Activated naive CD8-positive, alpha-beta T cell treated with anti-CD3 and anti-CD28 coated beads, Interleukin-2, amount 50 U/mL, for 16 hours (primary cell): ENCODE data around the gene RORC.
"Not testable (repeated sequence)": the region's sequence is repeated elsewhere in the genome, so short reads cannot be mapped to it uniquely, and the experiment has no call there.

Experiments
- DNase-seq: peaks from one replicate; pipeline ENCODE4 v3.0.0-alpha.2; 2020; ENCODE audit warnings: low read depth, low spot score

The RORC gene

GRCh38 chr1:151806170-151806569 lies 25.4 kb downstream of the RORC start:
- no peak for DNase-seq

DNA sequence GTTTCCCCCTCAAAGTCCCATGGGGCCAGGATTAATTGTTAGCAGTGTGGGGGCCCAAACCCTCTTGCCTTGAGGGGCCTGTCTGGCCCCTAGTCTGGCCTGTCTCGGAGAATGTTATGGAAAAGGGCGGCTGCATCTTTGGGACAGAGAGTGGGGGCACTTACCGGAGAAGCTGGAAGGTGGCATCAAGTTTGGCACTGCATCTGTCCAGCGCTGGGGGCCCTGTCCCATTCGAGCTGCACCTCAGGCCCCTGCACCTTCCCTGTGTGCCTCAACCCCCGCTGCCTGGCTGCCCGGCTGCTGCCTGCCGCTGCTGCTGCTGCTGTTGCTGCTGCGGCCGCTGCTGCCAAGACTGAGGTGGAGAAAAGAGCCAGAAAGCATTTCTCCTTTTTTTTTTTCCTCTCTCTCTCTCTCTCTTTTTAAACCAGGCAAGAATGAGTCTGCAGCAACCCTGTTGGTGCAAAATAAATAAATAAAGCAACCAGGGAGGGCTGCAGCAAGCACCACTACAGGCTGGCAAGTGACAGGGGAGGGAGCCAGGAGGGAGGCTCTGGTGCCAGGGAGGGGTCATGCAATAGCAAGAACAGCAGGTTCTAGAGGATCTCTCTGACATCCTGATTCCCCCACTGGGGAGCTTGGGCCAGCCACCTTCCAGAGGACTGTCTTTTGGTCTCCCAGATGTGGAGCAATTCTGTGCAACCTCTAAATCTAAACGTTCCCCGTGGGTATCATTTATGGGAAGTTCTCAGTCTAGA lies 26.4 kb downstream of the RORC start, which contains the start of gene LINGO4:
LINGO4 (minus strand) TSS at position 354 of the 755 bp plus-strand sequence. CDS start 2,715 bp downstream, outside the sequence.
- no peak for DNase-seq

DNA sequence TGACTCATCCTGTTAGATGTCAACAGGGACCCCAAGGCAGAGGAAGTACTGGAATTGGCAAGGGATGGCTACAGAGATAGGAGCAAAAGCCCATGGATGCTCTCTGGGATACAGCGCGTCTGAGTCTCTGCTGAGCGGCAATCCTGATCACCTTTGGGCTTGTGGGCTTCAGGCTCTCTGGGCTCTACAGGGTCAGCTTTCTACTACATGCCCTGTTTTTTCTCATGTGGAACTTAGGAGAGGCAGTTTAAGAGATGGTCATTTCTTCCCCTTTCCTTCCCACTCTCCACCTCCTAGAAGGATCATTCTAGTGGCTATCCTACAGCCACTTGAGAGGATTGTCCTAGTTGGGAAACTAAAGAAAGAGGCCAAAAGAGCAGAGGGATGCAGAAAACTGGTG lies 27.7 kb downstream of the RORC start:
- DNase-seq: no peak

- DNase-seq: no peak
Observed at GRCh38 chr1:151803164-151803563, 28.4 kb downstream of the RORC start.

GRCh38 chr1:151802372-151802771 lies 29.2 kb downstream of the RORC start:
- no peak for DNase-seq

DNA sequence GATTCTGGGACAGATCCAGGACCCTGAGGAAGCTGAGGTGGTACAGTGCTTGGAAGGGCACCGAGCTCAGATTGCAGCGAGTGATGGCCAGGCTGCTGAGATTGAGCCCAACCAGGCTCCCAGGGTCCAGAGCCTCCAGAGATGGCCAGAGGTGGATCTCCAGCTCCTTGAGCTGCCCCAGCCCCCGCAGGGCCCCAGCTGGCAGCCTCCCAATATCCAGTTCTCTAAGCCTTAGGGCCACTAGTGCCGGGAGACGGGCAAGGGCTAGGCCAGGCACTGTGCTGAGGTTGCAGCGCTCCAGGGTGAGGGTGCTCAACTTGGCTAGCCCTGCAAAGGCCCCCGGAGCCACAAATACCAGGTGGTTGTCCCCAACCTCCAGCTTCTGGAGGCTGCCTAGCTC lies 29.8 kb downstream of the RORC start:
- no peak for DNase-seq

DNA sequence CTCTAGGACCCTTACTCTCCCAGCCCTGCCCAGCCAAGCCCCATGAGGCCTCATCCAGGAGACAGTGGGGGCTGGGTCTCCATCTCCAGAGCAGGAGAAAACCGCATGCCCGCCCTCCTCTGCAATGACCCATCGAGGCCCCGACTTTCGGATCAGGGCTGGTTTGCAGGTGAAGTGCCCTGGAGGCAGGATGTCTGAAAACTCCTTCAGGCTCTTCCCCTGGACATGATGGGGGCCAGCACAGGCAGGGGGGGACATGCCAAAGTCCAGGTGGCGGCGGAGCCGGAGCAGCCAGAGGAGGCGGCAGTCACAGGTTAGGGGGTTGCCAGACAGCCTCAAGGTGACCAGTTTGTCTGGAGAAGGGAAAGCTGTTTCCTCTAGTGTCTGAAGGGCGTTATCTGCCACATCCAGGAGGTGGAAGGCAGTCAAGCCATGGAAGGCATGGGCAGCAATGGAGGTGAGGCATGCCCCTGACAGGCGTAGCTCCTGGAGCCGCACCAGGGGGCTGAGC lies 30.2 kb downstream of the RORC start:
- DNase-seq: no peak

GRCh38 chr1:151800830-151801229 lies 30.8 kb downstream of the RORC start:
- DNase-seq: no peak

DNA sequence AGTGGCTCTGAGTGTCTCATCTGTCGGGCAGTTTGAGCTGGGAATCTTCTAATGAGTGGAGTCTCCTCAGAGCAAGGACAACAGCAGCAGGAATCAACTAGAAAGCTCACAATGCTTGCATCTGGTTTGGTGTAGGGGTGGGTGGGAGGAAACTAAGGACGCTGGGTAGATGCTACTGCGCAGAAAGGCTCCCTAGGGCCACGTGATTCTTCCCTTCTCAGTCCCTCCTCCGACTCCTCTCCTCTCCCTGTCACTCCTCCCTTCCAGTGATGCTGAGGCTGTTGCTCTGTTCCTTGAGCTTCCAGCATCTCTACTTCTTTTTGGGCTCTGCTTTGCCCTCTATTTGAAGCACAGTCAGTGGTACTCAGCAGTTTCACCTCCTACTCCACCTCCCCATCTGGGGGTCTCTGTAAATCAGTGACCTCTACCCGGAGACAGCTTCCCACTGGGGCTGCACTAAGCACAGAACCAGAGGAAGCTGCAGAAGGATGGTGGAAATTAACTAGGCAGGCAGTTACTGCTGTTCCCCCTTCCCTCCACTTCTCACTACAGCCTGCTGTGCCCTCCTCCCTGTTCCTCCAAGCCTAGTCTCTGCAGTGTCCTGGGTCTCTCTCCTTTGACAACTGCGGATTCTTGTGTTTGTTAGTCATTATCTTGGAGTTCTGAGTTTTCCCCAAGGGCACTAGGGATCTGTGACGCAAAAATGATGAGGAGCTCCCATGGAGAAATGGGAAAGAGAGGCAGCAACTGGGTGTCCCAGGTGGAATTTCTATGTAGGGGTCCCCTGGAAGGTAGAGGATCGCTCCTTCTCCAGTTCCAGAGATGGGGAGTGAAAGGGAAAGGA lies 32.2 kb downstream of the RORC start:
- no peak for DNase-seq

DNA sequence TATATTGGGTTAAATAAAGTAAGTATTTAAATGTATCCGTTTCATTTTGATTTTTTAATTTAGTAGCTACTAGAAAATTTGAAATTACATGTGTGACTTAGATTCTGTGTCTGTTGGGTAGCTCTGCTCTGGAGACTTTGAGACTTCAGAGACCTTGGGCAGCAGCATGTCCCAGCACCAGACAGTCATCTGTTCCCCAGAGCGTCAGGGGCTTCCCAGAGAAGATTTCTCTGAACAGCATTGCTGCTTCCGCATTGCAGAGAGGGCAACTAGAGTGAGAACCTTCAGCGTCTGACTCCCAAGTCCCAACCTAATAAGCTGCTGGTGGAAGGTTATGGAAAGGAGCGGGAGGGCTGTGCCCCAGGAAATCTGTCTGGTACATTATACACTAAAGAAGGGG lies 33.0 kb downstream of the RORC start:
- DNase-seq: no peak

DNA sequence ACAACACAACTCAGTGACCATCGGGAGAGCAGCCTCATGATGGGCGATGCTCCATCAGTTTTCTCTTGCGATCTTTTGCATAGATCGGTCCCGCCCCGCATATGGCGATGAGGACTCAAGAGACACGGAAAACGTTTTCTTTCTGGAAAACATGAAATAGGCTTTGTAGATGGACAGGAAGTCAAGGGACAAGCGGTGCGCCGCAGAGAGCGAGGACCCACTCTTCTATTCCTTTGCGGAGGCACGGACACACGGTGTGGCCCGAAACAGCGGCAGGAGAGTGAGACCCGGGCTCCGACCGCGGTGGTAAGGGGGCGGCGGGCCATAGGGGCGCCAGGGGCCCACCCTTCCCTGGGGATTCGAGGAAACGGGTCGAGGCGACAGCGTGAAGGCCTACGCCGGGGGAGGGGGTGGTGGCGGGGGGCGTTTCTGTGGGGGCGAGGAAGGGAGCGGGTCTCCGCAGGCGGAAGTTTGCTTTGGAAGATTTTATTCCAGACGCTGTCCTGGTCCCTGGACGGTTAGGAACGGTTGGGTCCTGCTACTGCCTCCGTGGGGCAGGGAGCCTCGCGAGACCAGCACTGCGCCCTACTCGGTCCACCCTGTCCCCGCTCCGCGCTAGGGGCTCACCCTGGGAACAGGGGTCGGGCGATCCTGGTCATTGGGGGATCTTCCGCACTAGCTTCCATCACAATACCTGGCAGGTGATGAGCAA lies 40.5 kb downstream of the RORC start:
- no peak for DNase-seq

DNA sequence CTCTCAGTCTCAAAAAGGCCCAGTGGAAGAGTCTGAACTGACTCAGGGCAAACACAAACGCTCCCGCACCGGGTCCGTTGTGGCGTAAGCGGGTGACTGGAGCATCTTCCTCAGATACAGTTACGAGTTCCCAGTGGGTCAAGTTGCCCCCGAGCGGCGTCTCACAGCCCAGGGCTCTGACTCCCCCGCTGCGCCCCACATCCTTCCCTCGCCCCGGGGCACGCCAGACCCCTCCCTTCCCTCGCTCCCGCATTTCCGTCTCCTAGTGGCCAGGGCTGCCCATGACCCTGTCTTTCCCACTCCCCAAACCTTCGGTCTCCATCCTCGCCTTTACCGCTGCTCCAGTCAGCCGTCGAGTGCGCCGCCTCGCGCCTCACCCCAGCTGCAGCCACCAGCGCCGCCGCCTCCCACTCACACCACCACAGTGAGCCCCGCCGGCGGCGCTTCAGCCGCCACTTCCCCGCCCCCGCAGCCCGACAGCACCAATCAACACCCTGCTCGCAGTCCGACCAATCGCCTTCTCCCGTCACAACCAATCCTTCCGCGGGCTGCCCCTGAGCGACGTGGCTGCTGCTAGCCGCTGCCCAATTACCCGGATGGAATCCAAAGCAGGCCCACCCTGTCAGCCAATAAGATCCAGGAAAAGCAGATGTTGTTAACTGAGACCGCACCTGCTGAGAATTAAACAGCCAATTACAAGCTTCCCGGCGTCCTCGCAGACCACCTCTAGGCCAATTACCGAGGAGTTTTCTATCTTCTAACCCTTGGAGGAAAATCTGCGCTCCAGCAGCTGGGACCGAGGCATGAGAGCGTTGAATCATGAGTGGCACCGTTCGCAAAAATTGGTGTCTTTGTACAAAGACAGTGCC lies 41.3 kb downstream of the RORC start, which contains the start of gene TDRKH:
TDRKH (minus strand) TSS at position 430 of the 869 bp plus-strand sequence. CDS start 7,478 bp downstream, outside the sequence.
- peak; percentile 97 for DNase-seq

DNA sequence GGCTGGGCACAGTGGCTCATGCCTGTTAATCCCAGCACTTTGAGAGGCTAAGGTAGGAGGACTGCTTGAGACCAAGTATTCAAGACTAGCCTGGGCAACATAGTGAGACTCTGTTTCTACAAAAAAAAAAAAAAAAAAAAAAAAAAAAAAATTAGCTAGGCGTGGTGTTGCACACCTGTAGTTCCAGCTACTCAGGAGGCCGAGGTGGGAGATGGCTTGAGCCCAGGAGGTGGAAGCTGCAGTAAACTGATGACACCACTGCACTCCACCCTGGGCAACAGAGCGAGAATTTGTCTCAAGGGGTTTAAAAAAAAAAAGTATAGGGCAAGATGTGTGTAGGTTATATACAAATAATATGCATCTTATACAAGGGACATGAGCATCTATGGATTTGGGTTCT lies 43.9 kb downstream of the RORC start:
- no peak for DNase-seq

- DNase-seq: no peak
Observed at GRCh38 chr1:151783796-151784195, 47.8 kb downstream of the RORC start.

DNA sequence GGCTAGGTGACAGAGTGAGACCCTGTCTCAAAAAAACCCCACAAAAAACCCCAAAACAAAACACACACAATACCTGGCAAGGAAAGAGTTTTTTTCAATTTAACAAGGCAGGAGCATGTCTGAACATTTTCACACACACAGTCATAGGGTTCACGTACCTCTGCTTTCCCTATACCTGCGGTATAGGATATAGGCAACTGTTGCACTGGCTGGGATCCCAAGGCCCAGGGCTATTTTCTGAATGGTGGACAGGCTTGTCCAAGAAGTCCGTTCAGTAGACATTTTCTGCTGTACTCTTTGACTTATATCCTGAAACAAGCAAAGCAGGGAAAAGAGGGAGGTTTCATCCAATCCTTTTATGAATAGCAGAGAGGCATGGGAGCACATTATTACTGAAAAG lies 48.9 kb downstream of the RORC start:
- no peak for DNase-seq

- DNase-seq: not testable (repeated sequence)
Observed at GRCh38 chr1:151782026-151782425, 49.6 kb downstream of the RORC start.

- not testable (repeated sequence) for DNase-seq
Observed at GRCh38 chr1:151780736-151781135, 50.9 kb downstream of the RORC start.

DNA sequence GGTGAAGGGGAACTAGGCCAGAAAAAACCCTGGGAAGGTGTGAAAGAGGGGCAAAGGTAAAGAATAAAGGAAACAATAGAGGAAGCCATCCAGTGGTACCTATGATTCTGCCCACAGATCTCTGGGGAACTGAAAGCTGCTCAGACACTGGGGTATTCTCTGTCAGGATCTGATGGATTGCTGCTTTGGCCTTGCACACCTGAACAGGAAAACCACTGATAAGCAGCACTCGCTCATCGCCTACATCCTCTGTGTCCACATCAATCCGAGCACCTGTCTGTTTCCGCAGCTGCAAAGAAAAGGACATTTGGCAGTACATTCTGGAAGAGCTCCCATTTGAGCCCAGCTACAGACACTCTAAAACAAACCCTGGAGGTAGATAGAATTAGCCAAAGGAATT lies 51.8 kb downstream of the RORC start:
- no peak for DNase-seq

GRCh38 chr1:151777317-151777716 lies 54.3 kb downstream of the RORC start:
- no peak for DNase-seq

DNA sequence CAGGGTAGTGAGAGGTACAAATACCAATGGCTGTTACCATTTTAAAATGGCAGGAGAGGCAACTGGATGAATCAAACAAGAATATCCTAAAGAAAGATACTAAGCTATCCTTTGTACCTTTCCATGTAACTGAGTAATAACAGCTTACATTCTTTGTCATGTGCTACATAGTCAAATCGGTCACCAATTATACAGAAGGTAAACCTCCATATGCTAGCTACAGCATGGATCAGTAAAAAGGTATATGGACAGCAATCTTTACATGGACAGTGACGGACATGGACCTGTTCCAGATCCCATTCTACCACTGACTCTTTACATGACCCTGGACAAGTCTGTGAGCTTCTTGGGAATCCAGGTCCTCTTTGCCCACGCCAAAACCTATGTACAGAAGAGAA lies 54.9 kb downstream of the RORC start:
- DNase-seq: no peak
